Ramos (cell line): Measurements from ENCODE around the gene KLC1.

Source experiments
- in situ Hi-C: fragments of 300-500 bp; cut with MboI; formaldehyde crosslinking; loops from one replicate; pipeline ENCODE4 v1.14.3; 2022; ENCODE audit warnings: low sequenced_read_pairs; ENCODE audit not compliant: unreplicated experiment

KLC1 gene

DNA sequence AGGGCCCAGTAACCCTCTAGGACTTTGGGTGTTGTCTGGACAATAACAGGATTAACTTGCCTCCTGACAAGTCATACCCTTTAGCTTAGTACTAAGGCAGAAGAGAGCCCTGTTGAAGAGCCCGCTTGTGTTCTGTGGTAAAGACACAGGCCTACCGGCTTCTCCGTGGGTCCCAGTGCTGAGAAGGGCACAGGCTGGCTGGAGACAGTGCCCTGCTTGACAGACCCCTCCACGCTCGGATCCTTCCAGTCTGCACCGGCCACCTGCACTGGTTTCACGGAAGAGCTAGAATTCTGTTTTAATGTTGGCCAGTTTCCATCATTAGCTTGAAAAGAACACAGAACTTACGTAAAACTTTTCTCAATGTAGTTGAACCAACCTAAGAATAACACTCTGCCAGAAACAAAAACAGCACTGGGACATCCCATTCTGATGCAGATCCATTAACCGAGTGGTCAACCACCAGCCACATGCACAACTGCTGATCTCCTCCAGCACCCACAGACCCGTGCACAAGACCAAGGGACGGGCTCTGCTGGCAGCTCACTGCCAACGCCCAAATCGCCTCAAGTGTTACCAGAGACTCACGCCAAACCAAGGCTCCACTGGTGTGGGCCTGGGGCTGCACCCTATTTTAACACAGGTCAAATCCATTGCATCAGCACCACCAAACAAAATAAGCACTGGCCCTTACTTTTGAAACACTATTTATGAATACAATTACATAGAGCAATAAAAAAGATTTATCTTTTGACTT is 113.7 kb downstream of the KLC1 start:
- in situ Hi-C loops, result no loop called here

DNA sequence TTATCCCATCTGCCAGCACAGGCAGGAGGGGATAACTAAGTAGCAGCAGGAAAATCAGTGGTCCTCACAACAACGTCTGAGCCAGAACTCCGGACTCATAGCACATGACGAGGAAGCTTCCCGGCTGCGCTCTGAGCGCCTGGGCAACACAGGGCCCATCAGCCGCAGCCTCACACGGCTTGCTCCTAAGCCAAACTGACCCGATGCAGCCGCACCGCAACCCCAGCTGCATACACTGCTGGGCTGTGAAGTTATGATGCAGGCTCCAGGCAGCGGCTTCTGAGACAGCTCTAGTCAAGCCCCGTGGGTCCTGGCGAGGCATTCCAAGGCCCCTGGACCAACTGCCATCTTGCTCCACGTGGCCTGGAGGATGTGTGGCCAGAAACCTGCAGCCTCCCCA is 114.7 kb downstream of the KLC1 start:
- in situ Hi-C loops, result no loop called here

- in situ Hi-C loops, result no loop called here
These were observed 115.8 kb downstream of the KLC1 start for GRCh38 chr14:103744621-103745395.

DNA sequence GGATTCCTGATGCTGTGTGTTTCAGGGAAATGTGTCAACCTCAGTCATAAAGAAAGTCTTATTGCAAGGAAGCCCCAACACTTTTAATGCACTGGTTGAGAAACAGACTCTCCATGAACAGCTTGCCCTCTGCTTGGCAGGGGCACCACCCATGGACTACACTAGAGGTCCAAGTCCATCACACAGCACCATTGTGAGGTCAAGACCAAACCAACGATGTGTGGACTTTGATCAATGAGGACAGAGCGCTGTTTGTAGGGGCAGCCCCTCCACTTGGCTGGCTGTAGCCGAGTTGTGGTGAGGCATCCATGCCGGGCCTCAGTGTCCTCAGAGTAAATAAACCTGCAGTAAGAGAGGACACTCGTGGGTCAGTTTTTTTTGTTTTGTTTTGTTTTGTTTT is 116.4 kb downstream of the KLC1 start:
- in situ Hi-C loops, result no loop called here

- in situ Hi-C loops, result no loop called here
These were observed 117.7 kb downstream of the KLC1 start for GRCh38 chr14:103746701-103747100.

GRCh38 chr14:103748534-103748857 is 119.5 kb downstream of the KLC1 start:
- in situ Hi-C loops, result no loop called here

DNA sequence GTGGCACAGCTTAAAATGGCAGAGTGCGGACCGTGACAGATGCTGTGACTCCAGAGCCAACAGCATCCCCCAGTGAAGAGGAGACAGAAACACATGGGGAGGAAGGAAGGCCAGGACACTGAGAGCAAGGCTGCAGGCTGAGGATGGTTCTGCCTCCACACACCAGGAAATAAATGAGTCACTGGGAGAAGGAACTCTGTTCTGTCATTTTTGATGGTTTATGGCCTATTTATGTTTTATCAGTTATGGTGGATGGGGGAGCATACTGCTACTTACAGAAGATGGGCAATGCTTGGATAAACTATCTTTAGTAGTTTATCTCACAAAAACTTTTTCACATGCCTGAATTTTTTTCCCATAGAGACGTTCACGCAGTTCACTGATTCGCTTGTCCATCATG is 120.4 kb downstream of the KLC1 start:
- in situ Hi-C loops, result no loop called here

DNA sequence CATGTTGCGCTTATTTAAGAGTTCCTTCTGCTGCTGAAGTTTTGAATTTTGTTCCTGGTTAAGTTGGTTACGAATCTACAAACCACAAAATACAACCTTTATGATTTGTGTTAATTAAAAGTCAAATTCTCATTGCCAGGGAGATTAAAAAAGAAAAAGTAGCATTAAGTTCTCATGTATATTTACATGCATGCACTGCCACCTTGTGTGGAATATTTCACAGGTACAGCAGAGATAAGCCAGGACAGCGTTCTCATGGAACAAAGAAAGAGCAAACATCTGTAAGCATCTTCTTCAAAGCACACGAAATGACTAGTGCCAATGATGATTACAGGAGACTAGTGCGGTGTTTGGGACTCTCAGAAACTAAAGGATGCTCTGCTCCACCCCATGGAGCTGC is 120.8 kb downstream of the KLC1 start:
- in situ Hi-C loops, result no loop called here
